Choroid plexus epithelial cell (primary cell): Measurements from ENCODE around the gene TMEM250.

Source experiments
- DNase-seq: peaks from one replicate; pipeline ENCODE4 v3.0.0-alpha.2; 2010; ENCODE audit warnings: low read depth
- H3K4me3 ChIP-seq: 2 replicates; pipeline ENCODE4 v1.5.1; 2011; ENCODE audit warnings: low read depth, mild to moderate bottlenecking, control low read depth, low read length, moderate library complexity
- TF ChIP-seq, protein P1 (sequence below): conservative IDR thresholded peaks from 2 replicates; pipeline ENCODE4 v1.5.1; 2011; ENCODE audit warnings: low read depth, mild to moderate bottlenecking, control low read depth, inconsistent platforms, low read length, moderate library complexity

The TMEM250 gene

DNA sequence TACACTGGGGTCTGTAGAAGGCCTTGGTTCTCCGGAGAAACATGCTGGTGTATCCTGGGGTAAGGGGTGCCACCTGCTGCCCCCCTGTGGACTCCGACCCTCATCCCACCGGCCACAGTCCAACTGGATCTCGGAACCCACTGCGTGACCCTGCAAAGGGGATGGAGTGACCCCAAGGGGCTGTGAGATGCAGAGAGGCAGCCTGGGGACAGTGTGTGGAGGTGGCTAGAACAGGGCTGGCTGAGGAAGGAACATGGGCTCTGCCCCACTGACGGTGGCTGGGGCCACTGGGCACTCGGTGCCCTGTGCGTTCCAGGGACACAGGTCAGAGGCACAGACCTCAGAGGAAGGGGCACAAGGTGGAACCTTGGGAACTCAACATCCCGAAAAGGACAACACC is 25.9 kb downstream of the TMEM250 start:
- DNase-seq, result no peak
- TF ChIP-seq, protein P1, sequence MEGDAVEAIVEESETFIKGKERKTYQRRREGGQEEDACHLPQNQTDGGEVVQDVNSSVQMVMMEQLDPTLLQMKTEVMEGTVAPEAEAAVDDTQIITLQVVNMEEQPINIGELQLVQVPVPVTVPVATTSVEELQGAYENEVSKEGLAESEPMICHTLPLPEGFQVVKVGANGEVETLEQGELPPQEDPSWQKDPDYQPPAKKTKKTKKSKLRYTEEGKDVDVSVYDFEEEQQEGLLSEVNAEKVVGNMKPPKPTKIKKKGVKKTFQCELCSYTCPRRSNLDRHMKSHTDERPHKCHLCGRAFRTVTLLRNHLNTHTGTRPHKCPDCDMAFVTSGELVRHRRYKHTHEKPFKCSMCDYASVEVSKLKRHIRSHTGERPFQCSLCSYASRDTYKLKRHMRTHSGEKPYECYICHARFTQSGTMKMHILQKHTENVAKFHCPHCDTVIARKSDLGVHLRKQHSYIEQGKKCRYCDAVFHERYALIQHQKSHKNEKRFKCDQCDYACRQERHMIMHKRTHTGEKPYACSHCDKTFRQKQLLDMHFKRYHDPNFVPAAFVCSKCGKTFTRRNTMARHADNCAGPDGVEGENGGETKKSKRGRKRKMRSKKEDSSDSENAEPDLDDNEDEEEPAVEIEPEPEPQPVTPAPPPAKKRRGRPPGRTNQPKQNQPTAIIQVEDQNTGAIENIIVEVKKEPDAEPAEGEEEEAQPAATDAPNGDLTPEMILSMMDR, result no peak
- no peak overlapping the region for H3K4me3 ChIP-seq

DNA sequence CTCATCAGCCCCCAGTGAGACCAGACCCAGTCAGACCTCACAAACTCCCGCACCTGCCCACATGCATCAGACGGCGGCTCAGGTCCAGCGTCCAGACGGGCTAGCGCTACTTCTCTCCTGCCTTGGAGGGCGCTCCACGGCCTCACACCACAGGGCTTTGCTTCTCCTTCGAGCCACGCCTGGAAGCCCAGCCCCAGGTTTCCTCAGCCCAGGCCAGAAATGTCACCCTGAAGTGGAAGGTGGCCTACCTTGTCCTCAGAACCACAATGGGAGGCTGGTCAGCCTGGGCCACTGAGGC is 26.4 kb downstream of the TMEM250 start:
- H3K4me3 ChIP-seq, result no peak overlapping the region
- TF ChIP-seq, protein P1, result no peak
- DNase-seq, result no peak

DNA sequence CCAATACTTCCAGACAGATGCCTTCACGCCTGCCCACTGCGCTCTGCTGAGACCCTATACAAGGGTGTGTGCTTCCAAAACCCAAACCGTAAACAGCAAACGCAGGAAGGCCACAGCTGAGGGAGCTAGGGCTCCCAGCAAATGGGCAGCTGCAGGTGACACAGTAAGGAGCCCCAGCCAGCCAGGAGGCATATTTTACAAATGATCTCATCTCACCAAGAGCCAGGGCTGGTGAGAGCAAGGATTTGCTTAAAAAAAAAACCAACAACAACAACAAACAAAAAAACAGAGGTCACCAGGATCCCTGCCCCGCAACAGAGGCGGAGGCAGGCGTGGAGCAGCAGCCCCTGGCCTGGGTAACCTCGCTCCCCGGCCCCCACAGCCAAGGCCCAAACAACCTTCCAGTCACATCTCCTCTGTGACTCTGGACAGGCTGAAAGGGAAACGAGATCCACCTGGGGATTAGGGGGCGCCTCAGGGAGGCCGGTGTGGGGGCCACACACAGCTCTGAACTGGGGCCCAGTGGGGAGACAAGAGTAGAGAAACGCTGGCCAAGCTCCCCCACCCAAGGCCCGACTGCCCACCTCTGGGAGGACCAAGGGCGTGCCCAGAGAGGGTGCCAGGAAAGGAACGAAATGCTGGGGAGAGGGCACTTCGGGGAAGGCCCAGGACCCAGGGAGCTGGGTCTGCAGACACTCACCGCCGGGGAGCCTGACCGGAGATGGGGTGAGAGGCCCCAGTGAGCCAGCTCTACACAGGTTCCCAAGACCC is 26.9 kb downstream of the TMEM250 start:
- TF ChIP-seq, protein P1, result no peak
- peak; percentile 23 for DNase-seq
- no peak overlapping the region for H3K4me3 ChIP-seq

DNA sequence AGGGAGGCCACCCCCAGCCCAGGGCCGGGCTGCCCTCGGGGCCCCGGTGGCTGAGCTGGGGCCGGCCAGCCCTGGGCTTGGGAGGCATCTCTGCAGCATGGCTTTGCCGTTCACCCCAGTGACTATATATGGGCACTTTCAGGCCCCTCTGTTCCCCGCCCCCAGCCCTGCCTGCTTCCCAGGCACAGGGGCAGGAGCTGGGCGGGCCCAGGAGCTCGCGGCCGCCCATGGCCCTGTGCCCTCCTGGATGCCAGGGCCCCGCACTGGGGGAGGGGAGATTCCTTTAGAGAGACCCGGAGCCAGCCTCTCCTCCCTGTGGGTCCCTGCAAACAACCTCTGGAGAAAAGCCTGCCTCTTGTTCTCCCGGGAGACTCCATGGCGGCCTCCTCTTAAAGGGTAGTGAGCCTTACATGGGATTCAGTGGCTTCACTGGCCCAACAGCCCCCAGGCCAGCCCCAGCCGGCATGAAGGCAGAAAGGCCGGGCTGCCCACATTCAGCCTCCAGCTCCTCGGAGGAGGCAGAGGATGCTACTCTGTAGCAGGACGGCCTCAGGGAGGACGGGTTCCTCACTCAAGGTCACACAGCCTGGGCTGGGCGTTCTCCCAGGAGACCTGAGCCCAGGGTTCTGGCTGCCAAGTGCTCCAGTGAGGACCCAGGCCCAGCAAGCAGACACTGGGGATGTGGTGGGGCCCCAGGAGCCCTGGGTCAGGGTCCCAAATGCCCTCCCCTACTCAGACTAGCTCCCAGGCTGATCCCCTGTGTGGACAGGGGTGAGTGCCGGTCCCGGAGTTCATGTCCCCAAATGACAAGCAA is 27.7 kb downstream of the TMEM250 start:
- TF ChIP-seq, protein P1, result no peak
- H3K4me3 ChIP-seq, result no peak overlapping the region
- no peak for DNase-seq

DNA sequence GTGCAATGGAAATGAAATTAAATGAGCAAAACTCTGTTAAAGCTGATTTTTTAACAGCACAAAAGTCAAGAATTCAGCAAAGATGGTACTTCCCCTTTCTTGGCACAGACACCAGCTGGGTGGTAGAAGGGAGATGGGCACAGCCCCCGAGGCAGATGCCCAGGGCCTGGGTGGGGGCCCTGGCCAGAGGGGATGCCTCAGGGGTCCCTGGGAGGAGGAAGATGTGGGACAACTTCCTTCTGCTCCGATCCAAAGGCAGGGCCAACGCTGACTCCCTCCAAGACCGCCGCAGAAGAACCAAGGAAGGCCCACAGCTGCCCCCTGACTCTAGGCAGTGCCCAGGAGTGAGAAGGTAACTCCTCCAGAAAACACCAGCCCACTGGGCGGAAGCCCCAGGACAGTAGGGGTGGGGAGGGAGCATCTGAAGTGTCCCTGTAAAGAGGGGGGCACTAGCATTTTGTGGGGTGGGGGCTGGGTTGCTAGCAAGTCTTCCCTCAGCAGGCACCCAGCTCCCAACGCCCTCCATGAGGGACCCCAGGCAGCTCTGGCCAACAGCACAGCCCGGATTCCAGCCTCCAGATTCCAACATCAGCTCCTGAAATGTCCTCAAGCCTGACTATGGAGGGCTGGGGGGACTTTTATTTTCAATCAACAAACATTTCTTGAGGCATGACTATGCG is 28.5 kb downstream of the TMEM250 start:
- no peak for DNase-seq
- H3K4me3 ChIP-seq, result no peak overlapping the region
- TF ChIP-seq, protein P1, result no peak

DNA sequence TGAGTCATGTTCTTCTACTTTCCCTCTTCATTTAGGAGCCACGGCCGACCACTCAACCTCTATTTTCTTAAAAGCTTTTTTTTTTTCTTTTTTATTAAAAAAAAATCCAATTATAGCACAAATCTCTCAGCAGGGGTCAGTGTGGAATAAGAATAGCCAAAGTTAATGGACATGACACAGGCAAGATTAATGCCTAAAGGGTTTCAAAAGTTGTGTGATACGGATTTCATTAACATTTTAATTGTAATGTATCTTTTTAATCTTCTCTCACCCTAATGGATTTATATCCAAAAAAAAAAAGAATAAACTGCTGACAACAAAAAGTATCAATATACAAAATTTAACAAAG is 29.0 kb downstream of the TMEM250 start:
- TF ChIP-seq, protein P1, result peak; percentile 45

More for the DNA sequence above, 29.0 kb downstream of the TMEM250 start:
- peak; percentile 61 for DNase-seq
- no peak overlapping the region for H3K4me3 ChIP-seq
